A549 (cell line): ENCODE results near the gene F5. TPM values are rescaled to one million over a fixed set of nuclear protein-coding genes. Genes with fewer than 3 reads are reported as not detected.
A peak's percentile ranks its signal among the peaks of the same experiment; 100 is the strongest.

ENCODE experiments used
- ATAC-seq, 2 experiments: fragments of 200-7000 bp in 1 of 2; fragments of >200 bp in 1 of 2; cut with Nextera tagmentation in 1 of 2; cut with Tn5 transposase in 1 of 2; 3 replicates each; pipeline versions ENCODE4 v1.8.0 to v1.9.1; 2018 to 2020; ENCODE audit warnings: mild to moderate bottlenecking in 1 of 2, moderate library complexity in 1 of 2
- CTCF ChIA-PET: fragments of 300-600 bp; sonication (Branson Sonifier 250); formaldehyde crosslinking; extraction: SDS; loops from one replicate; lab custom pipeline; 2021; ENCODE audit warnings: antibody characterized with exemption, inconsistent platforms; lab: Yijun Ruan, JAX
- POLR2A ChIA-PET: fragments of 350-600 bp; formaldehyde crosslinking; extraction: SDS; loops from one replicate; lab custom pipeline; 2021; ENCODE audit warnings: antibody characterized with exemption, inconsistent platforms; lab: Yijun Ruan, JAX
- DNase-seq, 2 experiments: peaks; one replicate each; pipeline versions ENCODE4 v3.0.0 to v3.0.0-alpha.2; 2011 to 2016; ENCODE audit warnings: low read depth in 1 of 2, low spot score in 1 of 2
- FAIRE-seq: peaks from 2 replicates; lab custom pipeline; 2011; peaks lifted over from hg19 to GRCh38; lab: Jason Lieb, UNC
- H3K27ac ChIP-seq, 2 experiments: fragments of >200 bp; sonication (Bioruptor Twin); formaldehyde crosslinking; 3 replicates each; pipeline ENCODE4 v1.5.1; 2016 to 2017
- H3K4me1 ChIP-seq: fragments of >200 bp; sonication (Bioruptor Twin); formaldehyde crosslinking; 3 replicates; pipeline ENCODE4 v1.6.1; 2016
- H3K4me2 ChIP-seq: fragments of >200 bp; sonication (Bioruptor Twin); formaldehyde crosslinking; 3 replicates; pipeline ENCODE4 v1.6.1; 2016
- H3K4me3 ChIP-seq: fragments of >200 bp; sonication (Bioruptor Twin); formaldehyde crosslinking; 3 replicates; pipeline ENCODE4 v1.5.1; 2016
- H3K9me3 ChIP-seq: fragments of >200 bp; sonication (Bioruptor Twin); formaldehyde crosslinking; 3 replicates; pipeline ENCODE4 v1.6.1; 2016
- CEBPB ChIP-seq, 2 experiments: fragments of >200 bp in 1 of 2; sonication (Bioruptor Twin) in 1 of 2; formaldehyde crosslinking in 1 of 2; IDR thresholded peaks; 2 replicates each; pipeline ENCODE4 v1.6.1; 2012 to 2016
- CHD4 ChIP-seq: fragments of 200-600 bp; sonication (generic); IDR thresholded peaks from 2 replicates; pipeline ENCODE4 v1.6.1; 2016; ENCODE audit warnings: antibody characterized with exemption, mild to moderate bottlenecking, borderline replicate concordance
- EHMT2 ChIP-seq: fragments of 200-600 bp; sonication (generic); IDR thresholded peaks from 2 replicates; pipeline ENCODE4 v1.6.1; 2016; ENCODE audit warnings: antibody characterized with exemption, low read depth, mild to moderate bottlenecking, moderate library complexity
- FOSL2 ChIP-seq, 2 experiments: fragments of 450-650 bp in 1 of 2; fragments of >200 bp in 1 of 2; sonication (Bioruptor Twin) in 1 of 2; formaldehyde crosslinking; IDR thresholded peaks; 2 replicates each; pipeline versions ENCODE4 v1.5.0 to v1.6.1; 2016 to 2020; ENCODE audit warnings: mild to moderate bottlenecking in 1 of 2, moderate library complexity in 1 of 2
- GATA3 ChIP-seq: IDR thresholded peaks from 2 replicates; pipeline ENCODE4 v1.6.1; 2012; ENCODE audit warnings: borderline replicate concordance
- HEYL ChIP-seq: fragments of 250-450 bp; sonication (Bioruptor Pico); IDR thresholded peaks from 2 replicates; pipeline ENCODE4 v1.8.0; 2021; ENCODE audit warnings: mild to moderate bottlenecking, moderate library complexity
- HOXB5 ChIP-seq: fragments of 250-450 bp; sonication (Bioruptor Pico); IDR thresholded peaks from 2 replicates; pipeline ENCODE4 v1.5.0; 2020; ENCODE audit warnings: mild to moderate bottlenecking, moderate library complexity
- JUN ChIP-seq, 2 experiments: fragments of >200 bp; sonication (Bioruptor Twin); formaldehyde crosslinking; IDR thresholded peaks; 2 replicates in 1 of 2; 3 replicates in 1 of 2; pipeline ENCODE4 v1.6.1; 2016 to 2017
- MAZ ChIP-seq: fragments of 150-350 bp; IDR thresholded peaks from 2 replicates; pipeline ENCODE4 v1.6.1; 2014; ENCODE audit warnings: antibody characterized with exemption, low read depth, low read length, borderline replicate concordance
- NFE2L2 ChIP-seq: fragments of 150-350 bp; conservative IDR thresholded peaks from 2 replicates; pipeline ENCODE4 v1.6.1; 2014; ENCODE audit warnings: low read length
- NPAS2 ChIP-seq: fragments of 250-450 bp; sonication (Bioruptor Pico); IDR thresholded peaks from 2 replicates; pipeline ENCODE4 v1.8.0; 2022; ENCODE audit warnings: mild to moderate bottlenecking, moderate library complexity, borderline replicate concordance
- RCOR1 ChIP-seq: fragments of 150-350 bp; IDR thresholded peaks from 2 replicates; pipeline ENCODE4 v1.6.1; 2014; ENCODE audit warnings: antibody characterized with exemption, low read length, low read depth
- SREBF2 ChIP-seq: fragments of 450-650 bp; IDR thresholded peaks from 2 replicates; pipeline ENCODE4 v1.6.1; 2014; ENCODE audit warnings: mild to moderate bottlenecking, moderate library complexity
- TFCP2L1 ChIP-seq: fragments of 250-450 bp; sonication (Bioruptor Pico); IDR thresholded peaks from 2 replicates; pipeline ENCODE4 v1.5.0; 2021; ENCODE audit warnings: mild to moderate bottlenecking
- ZNF302 ChIP-seq: fragments of 250-450 bp; sonication (Bioruptor Pico); IDR thresholded peaks from 2 replicates; pipeline ENCODE4 v1.9.0; 2021; ENCODE audit warnings: inconsistent platforms, mild to moderate bottlenecking, moderate library complexity
- ZSCAN20 ChIP-seq: fragments of 250-450 bp; sonication (Bioruptor Pico); IDR thresholded peaks from 2 replicates; pipeline ENCODE4 v1.8.0; 2022; ENCODE audit warnings: mild to moderate bottlenecking, moderate library complexity
- WGBS: methylation state at CpG from one replicate; pipeline ENCODE4 v1.1.6; 2017; ENCODE audit errors: missing lambda C conversion rate; 5-methylcytosine and 5-hydroxymethylcytosine counted together
- polyA plus RNA-seq, 4 experiments: library from polyadenylated mRNA; depleted of rRNA in 3 of 4; stranded (reverse); fragments of >200 nt; fragmentation: RNase III in 1 of 4; extraction: RNeasy Plus Mini Kit Qiagen cat#74134 plus additional on column Dnase treatment in 1 of 4; gene quantifications; 2 replicates in 3 of 4; 3 replicates in 1 of 4; pipeline ENCODE4 v1.2.3, GENCODE V29; 2011 to 2017
- TF ChIP-seq, protein P1 (sequence below): fragments of >200 bp; sonication (Bioruptor Twin); formaldehyde crosslinking; IDR thresholded peaks from 2 replicates; pipeline ENCODE4 v1.6.1; 2016
- TF ChIP-seq, protein P2 (sequence below): IDR thresholded peaks from 2 replicates; pipeline ENCODE4 v1.6.1; 2012
- TF ChIP-seq, protein P3 (sequence below): IDR thresholded peaks from 2 replicates; pipeline ENCODE4 v1.6.1; 2012; ENCODE audit warnings: low read depth, borderline replicate concordance
- TF ChIP-seq, protein P4 (sequence below): fragments of 450-650 bp; IDR thresholded peaks from 2 replicates; pipeline ENCODE4 v1.6.1; 2014; ENCODE audit warnings: antibody characterized with exemption

Gene F5
- polyA plus RNA-seq, 2 of the 4 experiments (the other 2 are of a cell fraction), result 0.04 to 0.36 TPM

DNA sequence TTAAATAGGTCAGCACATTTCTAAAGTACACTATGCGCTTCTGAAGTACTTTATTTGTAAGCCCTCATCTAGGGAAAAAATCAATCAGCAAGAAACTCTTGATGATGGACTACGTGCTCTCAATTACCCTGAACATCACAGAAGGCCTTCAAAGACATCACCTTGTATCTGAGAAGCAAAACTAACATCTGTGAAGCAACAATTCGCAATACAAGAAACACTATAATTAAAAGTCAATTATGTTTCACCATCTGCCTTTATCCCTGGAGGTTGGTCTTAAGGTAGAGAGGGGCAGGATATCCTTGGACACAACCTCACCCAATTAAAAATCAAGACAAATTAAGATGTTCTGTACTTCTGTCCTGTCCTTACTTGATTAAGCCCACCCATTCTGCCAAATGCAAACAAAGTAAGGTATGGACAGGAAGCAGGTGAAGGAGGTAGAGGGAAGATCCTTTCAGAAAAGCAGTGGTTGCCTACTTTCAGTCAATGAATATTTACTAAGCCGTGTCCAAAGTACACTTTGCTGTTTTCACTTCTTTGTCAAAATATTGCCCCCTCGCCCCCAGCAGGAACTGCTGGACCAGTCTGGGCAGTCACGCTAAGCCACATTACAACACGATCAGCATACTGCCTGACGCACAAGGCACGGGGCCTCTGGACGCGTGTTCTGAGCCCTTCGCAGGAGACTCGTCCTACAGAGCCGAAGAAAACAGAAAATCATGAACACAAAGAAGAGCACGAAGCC is 101.4 kb downstream of the F5 start:
- ChIA-PET CTCF (interaction anchor here (1.0 to 1.6 kb wide), 4 partner anchors 25 to 325 kb away, joined by 3 to 5 read pairs (median 4); no protein-coding TSS in a partner anchor), POLR2A (interaction anchor here (0.8 to 2.0 kb wide), 9 partner anchors 10 to 862 kb away, joined by 3 to 18 read pairs (median 4); partner anchors contain the start of gene SCYL3)
- peak overlapping the region; percentile 63 for H3K4me3 ChIP-seq
- peaks cover 18% of the 10 kb centered on the region; the same call in 2 of the 3 replicates for H3K4me1 ChIP-seq
- DNase-seq, result peak; percentile 38 to 56
- FAIRE-seq, result no peak
- H3K4me2 ChIP-seq, result peak overlapping the region; percentile 82
- H3K27ac ChIP-seq, result peak overlapping the region; percentile 77 to 96
- peak; percentile 62 to 67 for ATAC-seq
- 16% methylated on average over 15 of the region's 15 CpGs for WGBS
- no peaks in the 10 kb centered on the region for H3K9me3 ChIP-seq
- TF ChIP-seq, protein P1, sequence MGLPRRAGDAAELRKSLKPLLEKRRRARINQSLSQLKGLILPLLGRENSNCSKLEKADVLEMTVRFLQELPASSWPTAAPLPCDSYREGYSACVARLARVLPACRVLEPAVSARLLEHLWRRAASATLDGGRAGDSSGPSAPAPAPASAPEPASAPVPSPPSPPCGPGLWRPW, result no peak
- no peak for TF ChIP-seq JUN (IDR thresholded peaks at IDR 0.05)
- TF ChIP-seq, protein P2, sequence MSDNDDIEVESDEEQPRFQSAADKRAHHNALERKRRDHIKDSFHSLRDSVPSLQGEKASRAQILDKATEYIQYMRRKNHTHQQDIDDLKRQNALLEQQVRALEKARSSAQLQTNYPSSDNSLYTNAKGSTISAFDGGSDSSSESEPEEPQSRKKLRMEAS, result peak; percentile 79
- TF ChIP-seq, protein P3, sequence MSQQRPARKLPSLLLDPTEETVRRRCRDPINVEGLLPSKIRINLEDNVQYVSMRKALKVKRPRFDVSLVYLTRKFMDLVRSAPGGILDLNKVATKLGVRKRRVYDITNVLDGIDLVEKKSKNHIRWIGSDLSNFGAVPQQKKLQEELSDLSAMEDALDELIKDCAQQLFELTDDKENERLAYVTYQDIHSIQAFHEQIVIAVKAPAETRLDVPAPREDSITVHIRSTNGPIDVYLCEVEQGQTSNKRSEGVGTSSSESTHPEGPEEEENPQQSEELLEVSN, result peak; percentile 44; the same call in 1 of the 2 replicates
- TF ChIP-seq ZNF302 (CRISPR knock-in tag), result no peak
- TF ChIP-seq, protein P4, sequence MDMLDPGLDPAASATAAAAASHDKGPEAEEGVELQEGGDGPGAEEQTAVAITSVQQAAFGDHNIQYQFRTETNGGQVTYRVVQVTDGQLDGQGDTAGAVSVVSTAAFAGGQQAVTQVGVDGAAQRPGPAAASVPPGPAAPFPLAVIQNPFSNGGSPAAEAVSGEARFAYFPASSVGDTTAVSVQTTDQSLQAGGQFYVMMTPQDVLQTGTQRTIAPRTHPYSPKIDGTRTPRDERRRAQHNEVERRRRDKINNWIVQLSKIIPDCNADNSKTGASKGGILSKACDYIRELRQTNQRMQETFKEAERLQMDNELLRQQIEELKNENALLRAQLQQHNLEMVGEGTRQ, result peak; percentile 30; the same call in 1 of the 2 replicates

DNA sequence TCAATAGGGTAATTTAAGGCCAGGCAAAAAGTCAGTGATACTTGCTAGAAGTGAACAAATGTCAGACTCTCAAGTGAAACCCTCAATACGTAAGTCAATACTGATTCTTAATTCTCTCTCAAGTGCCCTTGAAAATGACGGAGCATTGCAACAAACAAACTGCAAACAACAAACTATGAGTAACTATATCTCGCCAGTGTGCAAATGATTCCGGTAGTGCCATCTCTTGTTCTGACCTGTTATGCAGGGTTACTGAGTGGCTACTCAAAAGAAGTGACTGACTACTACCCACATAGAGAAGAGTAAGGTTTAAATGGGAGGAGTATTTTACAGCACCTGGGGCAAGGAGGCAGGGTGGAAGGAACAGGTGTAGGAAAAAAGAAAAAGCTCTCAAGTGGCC is 102.2 kb downstream of the F5 start:
- peak overlapping the region; percentile 82 for H3K4me2 ChIP-seq
- no peak for FAIRE-seq

DNA sequence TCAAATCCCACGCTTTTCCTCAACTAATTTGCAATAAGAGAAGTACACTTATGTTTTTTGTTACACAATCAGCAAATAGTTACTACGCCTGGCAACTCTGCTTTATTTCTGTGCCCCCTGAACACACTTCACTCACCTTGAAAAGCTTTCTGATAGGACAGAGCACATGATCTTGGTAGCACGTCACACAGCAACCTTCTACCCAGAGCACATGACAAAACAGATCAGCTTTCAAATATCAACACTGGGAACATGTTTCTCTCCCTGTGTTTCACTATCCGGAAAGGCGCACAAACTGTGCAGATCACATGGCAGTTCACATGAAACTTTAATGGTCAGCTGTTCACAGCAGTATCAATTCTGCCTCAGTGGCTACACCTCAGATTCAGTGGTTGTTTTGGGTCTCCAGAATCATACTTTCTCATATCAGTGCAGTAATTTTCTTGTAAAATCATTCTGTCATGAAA is 102.7 kb downstream of the F5 start:
- ChIA-PET CTCF (no interaction called here), POLR2A (no interaction called here)
- FAIRE-seq (no peak), DNase-seq (no peak), ATAC-seq (no peak)
- no peaks in the 10 kb centered on the region for H3K9me3 ChIP-seq
- no peak for TF ChIP-seq FOSL2 (IDR thresholded peaks at IDR 0.05)
- TF ChIP-seq FOSL2 (CRISPR knock-in tag; IDR thresholded peaks at IDR 0.05), result no peak
- TF ChIP-seq, all 56 proteins: peak for 0
- 88% methylated on average over 5 of the region's 5 CpGs for WGBS
- peak overlapping the region; percentile 82 for H3K4me2 ChIP-seq
- no peak overlapping the region for H3K27ac ChIP-seq
- H3K4me3 ChIP-seq, result no peak overlapping the region
- H3K4me1 ChIP-seq, result peaks cover 18% of the 10 kb centered on the region; the same call in 2 of the 3 replicates

More for the DNA sequence above, 102.2 kb downstream of the F5 start:
- no peak for DNase-seq
- H3K4me3 ChIP-seq, result no peak overlapping the region; the same call in 2 of the 3 replicates
- WGBS, result 95% methylated on average over 4 of the region's 4 CpGs
- peak overlapping the region in 1 of 2 experiments; percentile 77; a peak in 1 of 6 replicates for H3K27ac ChIP-seq
- ChIA-PET CTCF (no interaction called here), POLR2A (no interaction called here)
- ATAC-seq, result no peak
- no peaks in the 10 kb centered on the region for H3K9me3 ChIP-seq
- H3K4me1 ChIP-seq, result peaks cover 18% of the 10 kb centered on the region; the same call in 2 of the 3 replicates
- TF ChIP-seq CEBPB (IDR thresholded peaks at IDR 0.05) (no peak), SREBF2 (no peak), GATA3 (no peak), NPAS2 (CRISPR knock-in tag) (no peak)

DNA sequence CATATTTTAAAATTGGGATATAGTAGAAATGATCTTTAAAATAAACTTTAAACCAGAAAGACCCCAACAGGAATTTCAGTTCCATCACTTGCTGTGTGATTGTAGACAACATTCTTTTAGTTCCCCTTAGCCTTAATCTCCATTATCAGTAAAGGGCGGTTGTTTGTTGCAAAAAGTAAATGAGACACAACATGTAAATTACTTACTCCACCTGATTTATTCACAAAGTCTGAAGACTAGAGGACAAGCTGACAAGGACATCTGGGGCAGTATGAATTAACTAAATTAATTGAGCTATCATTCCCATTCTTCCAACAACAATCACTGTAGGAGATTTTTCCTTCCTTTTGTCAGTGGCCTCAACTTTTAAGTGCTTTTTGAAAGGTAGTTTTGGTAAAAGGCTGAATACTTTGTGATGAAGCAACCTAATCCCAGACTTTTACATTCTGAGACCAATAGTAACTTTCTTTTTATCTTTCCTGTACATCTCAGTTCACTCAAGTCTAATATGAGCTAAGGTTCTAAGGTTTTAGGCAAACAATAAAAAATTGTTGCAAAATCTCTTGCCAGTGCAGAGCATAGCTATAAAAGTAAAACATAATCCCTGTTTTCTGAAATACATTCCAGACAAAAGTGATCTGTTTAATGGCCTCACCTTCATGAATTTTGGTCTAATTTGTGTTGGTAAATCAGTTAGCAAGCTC is 106.8 kb downstream of the F5 start:
- ATAC-seq (no peak), DNase-seq (no peak), FAIRE-seq (no peak)
- ChIA-PET CTCF (interaction anchor here (1.4 to 1.5 kb wide), 2 partner anchors 10 to 14 kb away, joined by 3 to 6 read pairs; no protein-coding TSS in a partner anchor), POLR2A (no interaction called here)
- Histone ChIP-seq H3K27ac (no peak overlapping the region), H3K4me3 (no peak overlapping the region), H3K9me3 (no peaks in the 10 kb centered on the region), H3K4me1 (peaks cover 6% of the 10 kb centered on the region; the same call in 2 of the 3 replicates), H3K4me2 (no peak overlapping the region)
- TF ChIP-seq NFE2L2, result no peak
- TF ChIP-seq FOSL2 (IDR thresholded peaks at IDR 0.05), result no peak
- no peak for TF ChIP-seq FOSL2 (CRISPR knock-in tag; IDR thresholded peaks at IDR 0.05)
- TF ChIP-seq MAZ, result no peak
- TF ChIP-seq CEBPB (IDR thresholded peaks at IDR 0.05), result no peak
- TF ChIP-seq ZSCAN20 (CRISPR knock-in tag), result no peak
- TF ChIP-seq EHMT2, result no peak
- no peak for TF ChIP-seq RCOR1
- no peak for TF ChIP-seq TFCP2L1 (CRISPR knock-in tag)
- TF ChIP-seq HEYL (CRISPR knock-in tag), result no peak
- no peak for TF ChIP-seq HOXB5 (CRISPR knock-in tag)
- no peak for TF ChIP-seq CHD4
- WGBS, result 94% methylated on average over 1 of the region's 1 CpG
